WTC11 (cell line): ENCODE data around the gene KCNJ16. TPM values are rescaled to one million over a fixed set of nuclear protein-coding genes. Genes with fewer than 3 reads are reported as not detected.

Experiments
- ATAC-seq: fragments of 200-7000 bp; cut with Tn5 transposase; 2 replicates; pipeline ENCODE4 v1.10.0; 2021; ENCODE audit warnings: mild to moderate bottlenecking, moderate library complexity
- CTCF ChIA-PET: fragments of 300-600 bp; sonication (Branson Sonifier 250); formaldehyde crosslinking; loops from one replicate; lab custom pipeline; 2021; ENCODE audit warnings: antibody characterized with exemption; lab: Charles Lee
- POLR2A ChIA-PET: fragments of 350-600 bp; sonication (Branson Sonifier 250); formaldehyde crosslinking; loops from one replicate; lab custom pipeline; 2021; ENCODE audit warnings: antibody characterized with exemption; lab: Charles Lee
- DNase-seq: peaks from one replicate; pipeline ENCODE4 v3.0.0; 2021; ENCODE audit warnings: low spot score
- H3K27ac Mint-ChIP-seq: 2 replicates; pipeline ENCODE4 v1.8.0; 2021; ENCODE audit warnings: mixed read lengths
- H3K27me3 Mint-ChIP-seq: 2 replicates; pipeline ENCODE4 v1.8.0; 2021; ENCODE audit warnings: low read depth, mild to moderate bottlenecking, moderate library complexity, mixed read lengths
- H3K36me3 Mint-ChIP-seq: 2 replicates; pipeline ENCODE4 v1.8.0; 2021; ENCODE audit warnings: mixed read lengths
- H3K4me1 Mint-ChIP-seq: 2 replicates; pipeline ENCODE4 v1.8.0; 2022; ENCODE audit warnings: mixed read lengths
- H3K4me3 Mint-ChIP-seq: 2 replicates; pipeline ENCODE4 v1.8.0; 2021; ENCODE audit warnings: mild to moderate bottlenecking, moderate library complexity, mixed read lengths
- H3K9me3 Mint-ChIP-seq: 2 replicates; pipeline ENCODE4 v1.8.0; 2021; ENCODE audit warnings: mixed read lengths
- ARID4B ChIP-seq: sonication (generic); formaldehyde crosslinking; IDR thresholded peaks from 2 replicates; pipeline ENCODE4 v1.8.0; 2023; ENCODE audit warnings: missing genetic modification reagents, mild to moderate bottlenecking, borderline replicate concordance
- ATF3 ChIP-seq: sonication (generic); formaldehyde crosslinking; conservative IDR thresholded peaks from 2 replicates; pipeline ENCODE4 v1.8.1; 2022; ENCODE audit warnings: mild to moderate bottlenecking, missing genetic modification reagents
- CREB1 ChIP-seq: sonication (generic); formaldehyde crosslinking; IDR thresholded peaks from 2 replicates; pipeline ENCODE4 v1.8.0; 2023; ENCODE audit warnings: mild to moderate bottlenecking, missing genetic modification reagents
- HMGA2 ChIP-seq: fragments of 250-450 bp; sonication (Bioruptor Pico); IDR thresholded peaks from 2 replicates; pipeline ENCODE4 v1.4.0; 2021; ENCODE audit warnings: mild to moderate bottlenecking, moderate library complexity
- IRF1 ChIP-seq: sonication (generic); formaldehyde crosslinking; IDR thresholded peaks from 2 replicates; pipeline ENCODE4 v1.8.0; 2023; ENCODE audit warnings: missing genetic modification reagents
- MYBL2 ChIP-seq: sonication (generic); formaldehyde crosslinking; IDR thresholded peaks from 2 replicates; pipeline ENCODE4 v1.8.1; 2023; ENCODE audit warnings: mild to moderate bottlenecking, moderate library complexity, missing genetic modification reagents
- NFATC4 ChIP-seq: fragments of 250-450 bp; sonication (Bioruptor Pico); IDR thresholded peaks from 2 replicates; pipeline ENCODE4 v1.9.0; 2021; ENCODE audit warnings: mild to moderate bottlenecking
- NFE2L1 ChIP-seq: sonication (generic); formaldehyde crosslinking; IDR thresholded peaks from 2 replicates; pipeline ENCODE4 v1.8.1; 2023; ENCODE audit warnings: missing genetic modification reagents
- NFYB ChIP-seq: sonication (generic); formaldehyde crosslinking; conservative IDR thresholded peaks from 2 replicates; pipeline ENCODE4 v1.8.0; 2022; ENCODE audit warnings: low read depth, missing genetic modification reagents
- NR1H2 ChIP-seq: sonication (generic); formaldehyde crosslinking; IDR thresholded peaks from 2 replicates; pipeline ENCODE4 v1.9.0; 2021; ENCODE audit warnings: mild to moderate bottlenecking, moderate library complexity, missing genetic modification reagents
- NR2C2 ChIP-seq: sonication (generic); formaldehyde crosslinking; IDR thresholded peaks from 2 replicates; pipeline ENCODE4 v1.8.0; 2022; ENCODE audit warnings: mild to moderate bottlenecking, missing genetic modification reagents
- OVOL2 ChIP-seq: fragments of 250-450 bp; sonication (Bioruptor Pico); IDR thresholded peaks from 2 replicates; pipeline ENCODE4 v1.9.0; 2021; ENCODE audit warnings: mild to moderate bottlenecking, borderline replicate concordance
- PREB ChIP-seq: sonication (generic); formaldehyde crosslinking; IDR thresholded peaks from 2 replicates; pipeline ENCODE4 v1.8.1; 2022; ENCODE audit warnings: mild to moderate bottlenecking, missing genetic modification reagents, moderate library complexity, borderline replicate concordance
- SMAD3 ChIP-seq: sonication (generic); formaldehyde crosslinking; IDR thresholded peaks from 2 replicates; pipeline ENCODE4 v1.8.0; 2022; ENCODE audit warnings: missing genetic modification reagents, mild to moderate bottlenecking, borderline replicate concordance
- SP1 ChIP-seq: sonication (generic); formaldehyde crosslinking; conservative IDR thresholded peaks from 2 replicates; pipeline ENCODE4 v1.8.1; 2022; ENCODE audit warnings: missing genetic modification reagents
- TCF7 ChIP-seq: sonication (generic); formaldehyde crosslinking; IDR thresholded peaks from 2 replicates; pipeline ENCODE4 v1.8.0; 2022; ENCODE audit warnings: mild to moderate bottlenecking, low read depth, missing genetic modification reagents, moderate library complexity
- TP53 ChIP-seq: sonication (generic); formaldehyde crosslinking; IDR thresholded peaks from 2 replicates; pipeline ENCODE4 v1.8.1; 2023; ENCODE audit warnings: mild to moderate bottlenecking, missing genetic modification reagents
- ZNF219 ChIP-seq: sonication (generic); formaldehyde crosslinking; IDR thresholded peaks from 2 replicates; pipeline ENCODE4 v1.8.0; 2023; ENCODE audit warnings: missing genetic modification reagents, mild to moderate bottlenecking, borderline replicate concordance
- ZNF317 ChIP-seq: sonication (generic); formaldehyde crosslinking; IDR thresholded peaks from 2 replicates; pipeline ENCODE4 v1.8.1; 2023; ENCODE audit warnings: low read depth, mild to moderate bottlenecking, moderate library complexity, missing genetic modification reagents, borderline replicate concordance
- ZNF416 ChIP-seq: fragments of 250-450 bp; sonication (Bioruptor Pico); IDR thresholded peaks from 2 replicates; pipeline ENCODE4 v1.9.0; 2021; ENCODE audit warnings: mild to moderate bottlenecking, inconsistent platforms
- ZNF425 ChIP-seq: fragments of 250-450 bp; sonication (Bioruptor Pico); conservative IDR thresholded peaks from 2 replicates; pipeline ENCODE4 v1.9.0; 2021; ENCODE audit warnings: mild to moderate bottlenecking
- total RNA-seq: library from RNA; stranded (reverse); gene quantifications from 3 replicates; pipeline ENCODE4 v1.2.3, GENCODE V29; 2021
- TF ChIP-seq, protein P1 (sequence below): sonication (generic); formaldehyde crosslinking; conservative IDR thresholded peaks from 2 replicates; pipeline ENCODE4 v1.8.1; 2023; ENCODE audit warnings: mild to moderate bottlenecking, low read depth, missing genetic modification reagents, moderate library complexity

The KCNJ16 gene
- total RNA-seq, 1 experiment from 2014 or later = not detected

DNA sequence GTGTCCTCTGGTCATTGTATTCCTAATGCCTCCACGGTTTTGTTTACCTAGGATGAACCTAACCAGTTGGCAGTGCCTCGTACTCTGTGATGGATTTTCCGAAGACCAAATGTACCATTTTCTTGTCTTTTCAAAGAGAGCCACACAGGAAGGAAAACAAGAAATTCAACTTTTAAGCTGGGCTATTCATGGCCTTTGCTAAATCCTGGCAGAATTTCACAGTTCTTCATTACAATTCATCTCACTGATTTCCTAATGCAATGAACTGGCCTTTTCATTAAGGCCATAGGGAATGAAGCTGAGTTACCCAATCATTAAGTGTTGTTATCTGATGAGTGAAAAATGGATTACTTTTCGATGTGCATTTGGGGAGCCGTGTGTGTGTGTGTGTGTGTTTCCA lies 7.9 kb upstream of the KCNJ16 start:
- TF ChIP-seq MYBL2 (CRISPR knock-in tag) (no peak), TP53 (CRISPR knock-in tag) (no peak), ZNF317 (no peak), NFE2L1 (CRISPR knock-in tag) (no peak), ZNF219 (no peak), NR1H2 (CRISPR knock-in tag) (no peak), CREB1 (CRISPR knock-in tag) (no peak)
- TF ChIP-seq, all 79 proteins: peak for 0
- CTCF ChIA-PET = no interaction called here
- DNase-seq = no peak
- ATAC-seq = no peak
- H3K27me3 Mint-ChIP-seq = no peaks in the 10 kb centered on the region
- 0 out of 2 replicates have a peak overlapping the region, but pooled peaks have one; percentile 23 for H3K27ac Mint-ChIP-seq
- POLR2A ChIA-PET = no interaction called here
- H3K36me3 Mint-ChIP-seq = no peaks in the 10 kb centered on the region
- H3K4me1 Mint-ChIP-seq = peaks cover 24% of the 10 kb centered on the region
- no peak overlapping the region for H3K4me3 Mint-ChIP-seq
- H3K9me3 Mint-ChIP-seq = peaks cover 3% of the 10 kb centered on the region; the same call in 1 of the 2 replicates

GRCh38 chr17:70070305-70071027 lies 4.6 kb upstream of the KCNJ16 start:
- CTCF ChIA-PET = no interaction called here
- H3K27me3 Mint-ChIP-seq = no peaks in the 10 kb centered on the region
- no peaks in the 10 kb centered on the region for H3K36me3 Mint-ChIP-seq
- POLR2A ChIA-PET = no interaction called here
- H3K9me3 Mint-ChIP-seq = peaks cover 3% of the 10 kb centered on the region; the same call in 1 of the 2 replicates
- no peak overlapping the region for H3K4me3 Mint-ChIP-seq
- DNase-seq (no peak), ATAC-seq (no peak)
- H3K27ac Mint-ChIP-seq = no peak overlapping the region
- peaks cover 35% of the 10 kb centered on the region for H3K4me1 Mint-ChIP-seq
- TF ChIP-seq NFYB (CRISPR knock-in tag) = no peak
- no peak for TF ChIP-seq TCF7 (CRISPR knock-in tag)
- no peak for TF ChIP-seq ZNF416 (CRISPR knock-in tag)
- no peak for TF ChIP-seq SP1 (CRISPR knock-in tag)
- no peak for TF ChIP-seq OVOL2 (CRISPR knock-in tag)
- no peak for TF ChIP-seq NR2C2
- no peak for TF ChIP-seq ARID4B (CRISPR knock-in tag)
- TF ChIP-seq, protein P1, sequence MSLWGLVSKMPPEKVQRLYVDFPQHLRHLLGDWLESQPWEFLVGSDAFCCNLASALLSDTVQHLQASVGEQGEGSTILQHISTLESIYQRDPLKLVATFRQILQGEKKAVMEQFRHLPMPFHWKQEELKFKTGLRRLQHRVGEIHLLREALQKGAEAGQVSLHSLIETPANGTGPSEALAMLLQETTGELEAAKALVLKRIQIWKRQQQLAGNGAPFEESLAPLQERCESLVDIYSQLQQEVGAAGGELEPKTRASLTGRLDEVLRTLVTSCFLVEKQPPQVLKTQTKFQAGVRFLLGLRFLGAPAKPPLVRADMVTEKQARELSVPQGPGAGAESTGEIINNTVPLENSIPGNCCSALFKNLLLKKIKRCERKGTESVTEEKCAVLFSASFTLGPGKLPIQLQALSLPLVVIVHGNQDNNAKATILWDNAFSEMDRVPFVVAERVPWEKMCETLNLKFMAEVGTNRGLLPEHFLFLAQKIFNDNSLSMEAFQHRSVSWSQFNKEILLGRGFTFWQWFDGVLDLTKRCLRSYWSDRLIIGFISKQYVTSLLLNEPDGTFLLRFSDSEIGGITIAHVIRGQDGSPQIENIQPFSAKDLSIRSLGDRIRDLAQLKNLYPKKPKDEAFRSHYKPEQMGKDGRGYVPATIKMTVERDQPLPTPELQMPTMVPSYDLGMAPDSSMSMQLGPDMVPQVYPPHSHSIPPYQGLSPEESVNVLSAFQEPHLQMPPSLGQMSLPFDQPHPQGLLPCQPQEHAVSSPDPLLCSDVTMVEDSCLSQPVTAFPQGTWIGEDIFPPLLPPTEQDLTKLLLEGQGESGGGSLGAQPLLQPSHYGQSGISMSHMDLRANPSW (CRISPR knock-in tag) = no peak
- TF ChIP-seq SMAD3 = no peak
- no peak for TF ChIP-seq PREB (CRISPR knock-in tag)
- no peak for TF ChIP-seq ATF3
- TF ChIP-seq NFATC4 (CRISPR knock-in tag) = no peak
- TF ChIP-seq HMGA2 = no peak
- no peak for TF ChIP-seq ZNF425
- TF ChIP-seq IRF1 (CRISPR knock-in tag) = no peak
